ENCODE measurements around the gene PTPRN2. TPM values are rescaled to one million over a fixed set of nuclear protein-coding genes. Genes with fewer than 3 reads are reported as not detected.

The PTPRN2 gene
- total RNA-seq, 1 donor from 2014 or later, result 32.2 TPM

DNA sequence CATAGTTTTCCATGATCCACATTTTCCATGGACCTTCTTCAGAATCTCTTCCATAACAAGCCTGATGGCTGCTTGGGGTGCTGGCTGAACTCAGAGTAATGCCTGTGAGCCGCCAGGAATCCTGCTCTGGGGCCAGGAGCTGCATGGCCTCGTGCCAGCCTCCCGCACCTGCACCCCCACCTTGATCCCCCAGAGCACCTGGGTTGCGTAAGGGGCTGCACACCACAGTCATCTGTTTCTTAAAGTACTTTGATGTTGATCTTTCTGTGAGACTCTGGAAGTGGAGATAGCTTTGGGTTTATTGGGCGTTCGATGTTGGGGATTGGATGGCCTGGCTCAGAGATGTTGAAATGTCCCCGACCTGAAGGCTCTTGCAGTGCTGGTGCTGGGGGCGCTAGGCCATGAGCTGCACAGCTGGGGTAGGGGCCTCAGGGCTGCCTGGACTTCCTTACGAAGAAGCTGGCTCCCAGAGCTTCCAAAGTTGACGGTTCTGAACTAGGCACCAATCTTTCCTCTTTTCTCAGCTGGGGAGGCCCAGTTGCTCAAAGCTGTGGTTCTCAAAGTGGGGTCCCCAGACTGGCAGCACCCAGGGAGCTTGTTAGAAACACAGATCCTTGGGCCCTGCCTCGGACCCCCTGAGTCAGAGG, 716.9 kb downstream of the PTPRN2 start:
- no peak for TF ChIP-seq CTCF (conservative IDR thresholded peaks at IDR 0.05)

GRCh38 chr7:157869793-157870192, 717.8 kb downstream of the PTPRN2 start:
- peaks cover 5% of the 10 kb centered on the region for H3K36me3 Mint-ChIP-seq (ENCODE audit: low read depth)
- H3K4me3 Mint-ChIP-seq, result no peak overlapping the region
- peaks cover 6% of the 10 kb centered on the region for H3K9me3 Mint-ChIP-seq
- DNase-seq (ENCODE audit: low read depth, low spot score), result no peak
- peaks cover 16% of the 10 kb centered on the region for H3K4me1 Mint-ChIP-seq
- H3K27ac Mint-ChIP-seq (ENCODE audit: unreplicated experiment), result no peak overlapping the region
- TF ChIP-seq CTCF (conservative IDR thresholded peaks at IDR 0.05), result no peak
- H3K27me3 Mint-ChIP-seq (ENCODE audit: low read depth), result no peaks in the 10 kb centered on the region

More for the DNA sequence above, 716.9 kb downstream of the PTPRN2 start:
- Mint-ChIP-seq H3K27ac (ENCODE audit: unreplicated experiment) (no peak overlapping the region), H3K27me3 (ENCODE audit: low read depth) (no peaks in the 10 kb centered on the region), H3K4me3 (no peak overlapping the region), H3K4me1 (peaks cover 21% of the 10 kb centered on the region), H3K36me3 (ENCODE audit: low read depth) (peaks cover 5% of the 10 kb centered on the region), H3K9me3 (peaks cover 6% of the 10 kb centered on the region)
- no peak for DNase-seq (ENCODE audit: low read depth, low spot score)

DNA sequence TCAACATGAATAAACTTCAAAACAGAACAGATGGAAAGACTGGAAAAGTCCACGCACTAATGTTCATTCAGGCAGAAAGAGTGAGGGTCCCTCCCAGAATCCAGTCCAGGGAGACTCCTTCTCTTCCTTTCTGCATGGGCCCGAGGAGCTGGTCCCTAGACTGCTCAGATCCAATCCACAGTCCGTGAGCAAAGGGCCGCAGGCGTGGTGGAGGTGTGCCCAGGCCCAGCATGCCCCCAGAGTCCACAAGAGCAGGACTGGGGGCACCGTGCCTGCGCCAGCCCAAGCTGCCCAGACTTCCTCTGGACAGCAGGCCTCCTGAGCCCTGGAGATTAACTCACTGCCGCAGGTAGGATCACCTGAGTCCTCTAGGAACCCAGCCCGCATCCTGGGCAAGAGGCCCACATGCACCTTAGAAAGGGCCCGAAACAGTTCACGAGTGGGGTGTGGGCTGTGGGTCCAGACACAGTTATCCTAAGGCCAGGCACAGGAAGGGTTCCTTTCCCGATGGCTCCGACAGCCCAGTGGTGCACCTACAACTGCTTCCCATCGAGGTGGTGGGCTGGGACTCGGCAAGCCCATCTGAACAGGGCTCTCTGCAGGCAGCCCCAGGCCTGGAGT, 719.8 kb downstream of the PTPRN2 start:
- Mint-ChIP-seq H3K36me3 (ENCODE audit: low read depth) (peaks cover 5% of the 10 kb centered on the region), H3K9me3 (peaks cover 6% of the 10 kb centered on the region), H3K27ac (ENCODE audit: unreplicated experiment) (no peak overlapping the region), H3K27me3 (ENCODE audit: low read depth) (no peaks in the 10 kb centered on the region), H3K4me3 (no peak overlapping the region), H3K4me1 (peaks cover 8% of the 10 kb centered on the region)
- no peak for DNase-seq (ENCODE audit: low read depth, low spot score)
- TF ChIP-seq CTCF (conservative IDR thresholded peaks at IDR 0.05), result no peak

DNA sequence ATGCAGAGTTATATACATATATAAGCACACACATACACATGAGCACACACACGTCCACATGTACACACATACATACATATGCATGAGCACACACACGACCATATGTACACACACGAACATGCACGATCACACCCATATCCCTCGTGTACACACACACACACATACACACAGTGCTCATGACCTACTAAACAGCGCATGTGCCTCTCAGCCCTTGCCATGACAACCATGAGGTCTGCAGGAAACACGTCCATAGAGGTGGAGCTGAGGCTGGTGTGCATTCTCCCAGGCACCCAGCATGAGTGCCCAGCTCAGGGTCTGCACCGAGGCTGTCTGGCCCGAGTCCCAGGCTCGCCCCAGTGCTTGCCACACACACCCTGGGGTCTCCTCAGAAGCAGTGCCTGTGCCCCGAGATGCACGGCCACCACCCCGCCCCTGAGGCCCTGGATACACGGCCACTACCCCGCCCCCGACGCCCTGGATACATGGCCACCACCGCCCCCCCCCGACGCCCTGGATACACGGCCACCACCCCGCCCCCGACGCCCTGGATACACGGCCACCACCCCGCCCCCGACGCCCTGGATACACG, 721.2 kb downstream of the PTPRN2 start:
- peaks cover 5% of the 10 kb centered on the region for H3K36me3 Mint-ChIP-seq (ENCODE audit: low read depth)

More for the DNA sequence above, 721.2 kb downstream of the PTPRN2 start:
- H3K27ac Mint-ChIP-seq (ENCODE audit: unreplicated experiment), result no peak overlapping the region
- H3K4me3 Mint-ChIP-seq, result no peak overlapping the region
- TF ChIP-seq CTCF (conservative IDR thresholded peaks at IDR 0.05), result no peak
- H3K27me3 Mint-ChIP-seq (ENCODE audit: low read depth), result no peaks in the 10 kb centered on the region
- DNase-seq (ENCODE audit: low read depth, low spot score), result no peak
- peaks cover 7% of the 10 kb centered on the region for H3K4me1 Mint-ChIP-seq
- H3K9me3 Mint-ChIP-seq, result peaks cover 6% of the 10 kb centered on the region
